GM23338 (cell line): ENCODE measurements around the gene MAP3K8. TPM values are rescaled to one million over a fixed set of nuclear protein-coding genes. Genes with fewer than 3 reads are reported as not detected.

ENCODE experiments used
- ATAC-seq: fragments of 200-7000 bp; cut with Tn5 transposase; 3 replicates; pipeline ENCODE4 v1.9.1; 2020
- DNase-seq: peaks from one replicate; pipeline ENCODE4 v3.0.0-alpha.2; 2015; ENCODE audit warnings: low spot score
- H2AFZ ChIP-seq: fragments of 200-600 bp; sonication (generic); 2 replicates; pipeline ENCODE4 v1.8.0; 2016; ENCODE audit warnings: antibody characterized with exemption, mild to moderate bottlenecking, moderate library complexity
- H3F3A ChIP-seq: fragments of 200-600 bp; sonication (generic); replicated peaks from 2 replicates; pipeline ENCODE4 v1.8.0; 2017; ENCODE audit warnings: antibody characterized with exemption, mixed run types, low read depth
- H3K27ac ChIP-seq: fragments of 200-600 bp; sonication (generic); 2 replicates; pipeline ENCODE4 v1.6.1; 2016; ENCODE audit warnings: low read depth
- H3K27me3 ChIP-seq: fragments of 200-600 bp; sonication (generic); 2 replicates; pipeline ENCODE4 v1.8.0; 2016; ENCODE audit warnings: mild to moderate bottlenecking, mixed run types, moderate library complexity; ENCODE audit not compliant: insufficient read depth
- H3K36me3 ChIP-seq: fragments of 200-600 bp; sonication (generic); 2 replicates; pipeline ENCODE4 v1.8.0; 2016; ENCODE audit warnings: mild to moderate bottlenecking; ENCODE audit not compliant: insufficient read depth
- H3K4me1 ChIP-seq: fragments of 200-600 bp; sonication (generic); 2 replicates; pipeline ENCODE4 v1.8.0; 2016; ENCODE audit warnings: mild to moderate bottlenecking, moderate library complexity; ENCODE audit not compliant: insufficient read depth
- H3K4me2 ChIP-seq: fragments of 200-600 bp; sonication (generic); 2 replicates; pipeline ENCODE4 v1.7.1; 2017; ENCODE audit warnings: mixed run types
- H3K4me3 ChIP-seq: fragments of 200-600 bp; sonication (generic); 2 replicates; pipeline ENCODE4 v1.6.1; 2016; ENCODE audit warnings: mixed run types
- H3K79me2 ChIP-seq: fragments of 200-600 bp; sonication (generic); replicated peaks from 2 replicates; pipeline ENCODE4 v1.8.0; 2017; ENCODE audit warnings: mild to moderate bottlenecking; ENCODE audit not compliant: insufficient read depth
- H3K9me2 ChIP-seq: fragments of 200-600 bp; sonication (generic); 2 replicates; pipeline ENCODE4 v1.8.0; 2017; ENCODE audit not compliant: insufficient read depth
- H4K20me1 ChIP-seq: fragments of 200-600 bp; sonication (generic); replicated peaks from 2 replicates; pipeline ENCODE4 v1.8.0; 2017; ENCODE audit warnings: mild to moderate bottlenecking; ENCODE audit not compliant: insufficient read depth
- H3K27ac Mint-ChIP-seq: 2 replicates; pipeline ENCODE4 v1.8.0; 2020; ENCODE audit warnings: inconsistent platforms, mild to moderate bottlenecking, moderate library complexity, mixed read lengths
- H3K27me3 Mint-ChIP-seq: 3 replicates; pipeline ENCODE4 v1.8.0; 2022; ENCODE audit warnings: low read depth, mild to moderate bottlenecking, moderate library complexity, mixed read lengths, inconsistent platforms; ENCODE audit not compliant: insufficient read depth, poor library complexity
- H3K36me3 Mint-ChIP-seq: 3 replicates; pipeline ENCODE4 v1.8.0; 2021; ENCODE audit warnings: low read depth, mild to moderate bottlenecking, inconsistent platforms, moderate library complexity, mixed read lengths
- H3K4me1 Mint-ChIP-seq: 3 replicates; pipeline ENCODE4 v1.8.0; 2020; ENCODE audit warnings: mild to moderate bottlenecking, inconsistent platforms, mixed read lengths
- H3K4me3 Mint-ChIP-seq: 3 replicates; pipeline ENCODE4 v1.8.0; 2021; ENCODE audit warnings: moderate library complexity, mild to moderate bottlenecking, inconsistent platforms, mixed read lengths
- H3K9me3 Mint-ChIP-seq: 3 replicates; pipeline ENCODE4 v1.8.0; 2020; ENCODE audit warnings: moderate library complexity, mild to moderate bottlenecking, inconsistent platforms, mixed read lengths
- CREB1 ChIP-seq: fragments of 250-450 bp; sonication (Bioruptor Pico); IDR thresholded peaks from 2 replicates; pipeline ENCODE4 v1.5.0; 2020; ENCODE audit warnings: low read depth, mild to moderate bottlenecking, moderate library complexity
- CTCF ChIP-seq, 2 experiments: fragments of 200-600 bp in 1 of 2; sonication (generic) in 1 of 2; conservative IDR thresholded peaks; 2 replicates each; pipeline versions ENCODE4 v1.5.1 to v1.6.1; 2016 to 2017; ENCODE audit warnings: antibody characterized with exemption in 2 of 2, low read depth in 2 of 2, mild to moderate bottlenecking in 2 of 2, moderate library complexity in 1 of 2
- ETS1 ChIP-seq: IDR thresholded peaks from 2 replicates; pipeline ENCODE4 v1.6.1; 2016; ENCODE audit warnings: antibody characterized with exemption
- EZH2 ChIP-seq: fragments of 200-600 bp; sonication (generic); IDR thresholded peaks from one replicate; pipeline ENCODE4 v1.8.0; 2017; ENCODE audit warnings: antibody characterized with exemption, mild to moderate bottlenecking, low read depth; ENCODE audit not compliant: unreplicated experiment
- EZH2phosphoT487 ChIP-seq: fragments of 200-600 bp; sonication (generic); IDR thresholded peaks from one replicate; pipeline ENCODE4 v1.8.1; 2018; ENCODE audit warnings: antibody characterized with exemption; ENCODE audit not compliant: unreplicated experiment
- JUNB ChIP-seq: IDR thresholded peaks from one replicate; pipeline ENCODE4 v1.6.1; 2016; ENCODE audit warnings: antibody characterized with exemption; ENCODE audit not compliant: unreplicated experiment
- NANOG ChIP-seq: IDR thresholded peaks from 2 replicates; pipeline ENCODE4 v1.6.1; 2016; ENCODE audit warnings: antibody characterized with exemption, borderline replicate concordance
- POLR2AphosphoS5 ChIP-seq: IDR thresholded peaks from 2 replicates; pipeline ENCODE4 v1.6.1; 2016; ENCODE audit warnings: antibody characterized with exemption, low read depth
- STAT1 ChIP-seq: IDR thresholded peaks from one replicate; pipeline ENCODE4 v1.6.1; 2016; ENCODE audit warnings: antibody characterized with exemption; ENCODE audit not compliant: unreplicated experiment
- ZNF114 ChIP-seq: fragments of 250-450 bp; sonication (Bioruptor Pico); IDR thresholded peaks from 2 replicates; pipeline ENCODE4 v1.5.0; 2020; ENCODE audit warnings: mild to moderate bottlenecking, moderate library complexity
- ZNF331 ChIP-seq: fragments of 250-450 bp; sonication (Bioruptor Pico); IDR thresholded peaks from 2 replicates; pipeline ENCODE4 v1.5.0; 2020; ENCODE audit warnings: low read depth, mild to moderate bottlenecking, moderate library complexity
- polyA plus RNA-seq: library from polyadenylated mRNA; unstranded; fragments of >200 nt; fragmentation: Nextera tagmentation; extraction: Ambion mirVana; gene quantifications from 2 replicates; pipeline ENCODE4 v1.2.1, GENCODE V29; 2016
- total RNA-seq: library from RNA; depleted of rRNA; stranded (reverse); fragments of >200 nt; shearing (Covaris generic); gene quantifications from 2 replicates; pipeline ENCODE4 v1.2.3, GENCODE V29; 2014
- TF ChIP-seq, protein P1 (sequence below): fragments of 250-450 bp; sonication (Bioruptor Pico); IDR thresholded peaks from 2 replicates; pipeline ENCODE4 v1.5.0; 2020; ENCODE audit warnings: mild to moderate bottlenecking, moderate library complexity
- TF ChIP-seq, protein P2 (sequence below): IDR thresholded peaks from one replicate; pipeline ENCODE4 v1.6.1; 2018; ENCODE audit warnings: antibody characterized with exemption; ENCODE audit not compliant: unreplicated experiment

Gene MAP3K8
- total and polyA plus RNA-seq, 2 experiments from 2014 or later, result 3.5 to 5.0 TPM

- DNase-seq, result no peak
- Mint-ChIP-seq H3K4me3 (no peak overlapping the region), H3K4me1 (peaks cover 11% of the 10 kb centered on the region), H3K9me3 (no peaks in the 10 kb centered on the region), H3K27ac (no peak overlapping the region), H3K36me3 (peaks cover 7% of the 10 kb centered on the region; the same call in 2 of the 3 replicates), H3K27me3 (no peaks in the 10 kb centered on the region)
- H3K4me2 ChIP-seq, result no peak overlapping the region
- no peaks in the 10 kb centered on the region for H3K27me3 ChIP-seq
- no peaks in the 10 kb centered on the region for H3F3A ChIP-seq
- peaks cover 4% of the 10 kb centered on the region; the same call in 1 of the 2 replicates for H3K79me2 ChIP-seq
- H3K36me3 ChIP-seq, result peaks cover 4% of the 10 kb centered on the region; the same call in 1 of the 2 replicates
- H3K27ac ChIP-seq, result no peak overlapping the region
- H3K4me3 ChIP-seq, result no peak overlapping the region
- no peaks in the 10 kb centered on the region for H4K20me1 ChIP-seq
- H3K9me2 ChIP-seq, result no peaks in the 10 kb centered on the region
- ATAC-seq, result no peak
- TF ChIP-seq CTCF (conservative IDR thresholded peaks at IDR 0.05; ENCODE audit: low read depth in 2 of 2) (no peak), ZNF114 (no peak), EZH2 (no peak), CREB1 (CRISPR knock-in tag) (no peak), POLR2AphosphoS5 (no peak), NANOG (no peak), ZNF331 (CRISPR knock-in tag) (no peak), ETS1 (no peak), JUNB (no peak), EZH2phosphoT487 (no peak), STAT1 (no peak)
- TF ChIP-seq, protein P1, sequence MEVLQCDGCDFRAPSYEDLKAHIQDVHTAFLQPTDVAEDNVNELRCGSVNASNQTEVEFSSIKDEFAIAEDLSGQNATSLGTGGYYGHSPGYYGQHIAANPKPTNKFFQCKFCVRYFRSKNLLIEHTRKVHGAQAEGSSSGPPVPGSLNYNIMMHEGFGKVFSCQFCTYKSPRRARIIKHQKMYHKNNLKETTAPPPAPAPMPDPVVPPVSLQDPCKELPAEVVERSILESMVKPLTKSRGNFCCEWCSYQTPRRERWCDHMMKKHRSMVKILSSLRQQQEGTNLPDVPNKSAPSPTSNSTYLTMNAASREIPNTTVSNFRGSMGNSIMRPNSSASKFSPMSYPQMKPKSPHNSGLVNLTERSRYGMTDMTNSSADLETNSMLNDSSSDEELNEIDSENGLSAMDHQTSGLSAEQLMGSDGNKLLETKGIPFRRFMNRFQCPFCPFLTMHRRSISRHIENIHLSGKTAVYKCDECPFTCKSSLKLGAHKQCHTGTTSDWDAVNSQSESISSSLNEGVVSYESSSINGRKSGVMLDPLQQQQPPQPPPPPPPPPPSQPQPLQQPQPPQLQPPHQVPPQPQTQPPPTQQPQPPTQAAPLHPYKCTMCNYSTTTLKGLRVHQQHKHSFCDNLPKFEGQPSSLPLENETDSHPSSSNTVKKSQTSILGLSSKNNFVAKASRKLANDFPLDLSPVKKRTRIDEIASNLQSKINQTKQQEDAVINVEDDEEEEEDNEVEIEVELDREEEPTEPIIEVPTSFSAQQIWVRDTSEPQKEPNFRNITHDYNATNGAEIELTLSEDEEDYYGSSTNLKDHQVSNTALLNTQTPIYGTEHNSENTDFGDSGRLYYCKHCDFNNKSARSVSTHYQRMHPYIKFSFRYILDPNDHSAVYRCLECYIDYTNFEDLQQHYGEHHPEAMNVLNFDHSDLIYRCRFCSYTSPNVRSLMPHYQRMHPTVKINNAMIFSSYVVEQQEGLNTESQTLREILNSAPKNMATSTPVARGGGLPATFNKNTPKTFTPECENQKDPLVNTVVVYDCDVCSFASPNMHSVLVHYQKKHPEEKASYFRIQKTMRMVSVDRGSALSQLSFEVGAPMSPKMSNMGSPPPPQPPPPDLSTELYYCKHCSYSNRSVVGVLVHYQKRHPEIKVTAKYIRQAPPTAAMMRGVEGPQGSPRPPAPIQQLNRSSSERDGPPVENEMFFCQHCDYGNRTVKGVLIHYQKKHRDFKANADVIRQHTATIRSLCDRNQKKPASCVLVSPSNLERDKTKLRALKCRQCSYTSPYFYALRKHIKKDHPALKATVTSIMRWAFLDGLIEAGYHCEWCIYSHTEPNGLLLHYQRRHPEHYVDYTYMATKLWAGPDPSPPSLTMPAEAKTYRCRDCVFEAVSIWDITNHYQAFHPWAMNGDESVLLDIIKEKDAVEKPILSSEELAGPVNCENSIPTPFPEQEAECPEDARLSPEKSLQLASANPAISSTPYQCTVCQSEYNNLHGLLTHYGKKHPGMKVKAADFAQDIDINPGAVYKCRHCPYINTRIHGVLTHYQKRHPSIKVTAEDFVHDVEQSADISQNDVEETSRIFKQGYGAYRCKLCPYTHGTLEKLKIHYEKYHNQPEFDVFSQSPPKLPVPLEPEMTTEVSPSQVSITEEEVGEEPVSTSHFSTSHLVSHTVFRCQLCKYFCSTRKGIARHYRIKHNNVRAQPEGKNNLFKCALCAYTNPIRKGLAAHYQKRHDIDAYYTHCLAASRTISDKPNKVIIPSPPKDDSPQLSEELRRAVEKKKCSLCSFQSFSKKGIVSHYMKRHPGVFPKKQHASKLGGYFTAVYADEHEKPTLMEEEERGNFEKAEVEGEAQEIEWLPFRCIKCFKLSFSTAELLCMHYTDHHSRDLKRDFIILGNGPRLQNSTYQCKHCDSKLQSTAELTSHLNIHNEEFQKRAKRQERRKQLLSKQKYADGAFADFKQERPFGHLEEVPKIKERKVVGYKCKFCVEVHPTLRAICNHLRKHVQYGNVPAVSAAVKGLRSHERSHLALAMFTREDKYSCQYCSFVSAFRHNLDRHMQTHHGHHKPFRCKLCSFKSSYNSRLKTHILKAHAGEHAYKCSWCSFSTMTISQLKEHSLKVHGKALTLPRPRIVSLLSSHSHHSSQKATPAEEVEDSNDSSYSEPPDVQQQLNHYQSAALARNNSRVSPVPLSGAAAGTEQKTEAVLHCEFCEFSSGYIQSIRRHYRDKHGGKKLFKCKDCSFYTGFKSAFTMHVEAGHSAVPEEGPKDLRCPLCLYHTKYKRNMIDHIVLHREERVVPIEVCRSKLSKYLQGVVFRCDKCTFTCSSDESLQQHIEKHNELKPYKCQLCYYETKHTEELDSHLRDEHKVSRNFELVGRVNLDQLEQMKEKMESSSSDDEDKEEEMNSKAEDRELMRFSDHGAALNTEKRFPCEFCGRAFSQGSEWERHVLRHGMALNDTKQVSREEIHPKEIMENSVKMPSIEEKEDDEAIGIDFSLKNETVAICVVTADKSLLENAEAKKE (CRISPR knock-in tag), result no peak
- TF ChIP-seq, protein P2, sequence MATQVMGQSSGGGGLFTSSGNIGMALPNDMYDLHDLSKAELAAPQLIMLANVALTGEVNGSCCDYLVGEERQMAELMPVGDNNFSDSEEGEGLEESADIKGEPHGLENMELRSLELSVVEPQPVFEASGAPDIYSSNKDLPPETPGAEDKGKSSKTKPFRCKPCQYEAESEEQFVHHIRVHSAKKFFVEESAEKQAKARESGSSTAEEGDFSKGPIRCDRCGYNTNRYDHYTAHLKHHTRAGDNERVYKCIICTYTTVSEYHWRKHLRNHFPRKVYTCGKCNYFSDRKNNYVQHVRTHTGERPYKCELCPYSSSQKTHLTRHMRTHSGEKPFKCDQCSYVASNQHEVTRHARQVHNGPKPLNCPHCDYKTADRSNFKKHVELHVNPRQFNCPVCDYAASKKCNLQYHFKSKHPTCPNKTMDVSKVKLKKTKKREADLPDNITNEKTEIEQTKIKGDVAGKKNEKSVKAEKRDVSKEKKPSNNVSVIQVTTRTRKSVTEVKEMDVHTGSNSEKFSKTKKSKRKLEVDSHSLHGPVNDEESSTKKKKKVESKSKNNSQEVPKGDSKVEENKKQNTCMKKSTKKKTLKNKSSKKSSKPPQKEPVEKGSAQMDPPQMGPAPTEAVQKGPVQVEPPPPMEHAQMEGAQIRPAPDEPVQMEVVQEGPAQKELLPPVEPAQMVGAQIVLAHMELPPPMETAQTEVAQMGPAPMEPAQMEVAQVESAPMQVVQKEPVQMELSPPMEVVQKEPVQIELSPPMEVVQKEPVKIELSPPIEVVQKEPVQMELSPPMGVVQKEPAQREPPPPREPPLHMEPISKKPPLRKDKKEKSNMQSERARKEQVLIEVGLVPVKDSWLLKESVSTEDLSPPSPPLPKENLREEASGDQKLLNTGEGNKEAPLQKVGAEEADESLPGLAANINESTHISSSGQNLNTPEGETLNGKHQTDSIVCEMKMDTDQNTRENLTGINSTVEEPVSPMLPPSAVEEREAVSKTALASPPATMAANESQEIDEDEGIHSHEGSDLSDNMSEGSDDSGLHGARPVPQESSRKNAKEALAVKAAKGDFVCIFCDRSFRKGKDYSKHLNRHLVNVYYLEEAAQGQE, result no peak
- H2AFZ ChIP-seq, result no peak overlapping the region
- H3K4me1 ChIP-seq, result peaks cover 9% of the 10 kb centered on the region
These were observed 9.1 kb downstream of the MAP3K8 start for GRCh38 chr10:30443049-30443448.
